H1 (cell line): ENCODE data around the gene BPI. TPM values are rescaled to one million over a fixed set of nuclear protein-coding genes. Genes with fewer than 3 reads are reported as not detected.

Source experiments
- CTCF ChIA-PET: fragments of 300-600 bp; sonication (Branson Sonifier 250); formaldehyde crosslinking; loops from one replicate; lab custom pipeline; 2021; ENCODE audit not compliant: partially characterized antibody; lab: Charles Lee
- POLR2A ChIA-PET: fragments of 300-600 bp; sonication (Branson Sonifier 250); formaldehyde crosslinking; loops from one replicate; lab custom pipeline; 2021; ENCODE audit warnings: inconsistent platforms; ENCODE audit not compliant: partially characterized antibody; lab: Charles Lee
- DNase-seq, 2 experiments: peaks; one replicate each; pipeline versions ENCODE4 v3.0.0 to v3.0.0-alpha.2; 2010 to 2022; ENCODE audit warnings: low spot score in 2 of 2, low read depth in 1 of 2, mixed read lengths in 1 of 2
- FAIRE-seq: peaks from 2 replicates; lab custom pipeline; 2011; peaks lifted over from hg19 to GRCh38; lab: Jason Lieb, UNC
- H2AFZ ChIP-seq: 2 replicates; pipeline ENCODE4 v1.8.1; 2012; ENCODE audit warnings: low read length, inconsistent platforms
- H2AK5ac ChIP-seq: 2 replicates; pipeline ENCODE4 v1.6.1; 2013; ENCODE audit warnings: low read depth, low read length
- H2BK120ac ChIP-seq: replicated peaks from 2 replicates; pipeline ENCODE3; 2013; ENCODE audit warnings: low read depth, low read length, inconsistent platforms
- H2BK12ac ChIP-seq: 2 replicates; pipeline ENCODE4 v1.6.1; 2013; ENCODE audit warnings: low read depth, low read length
- H2BK15ac ChIP-seq: 2 replicates; pipeline ENCODE4 v1.6.1; 2013; ENCODE audit warnings: low read length
- H2BK20ac ChIP-seq: 2 replicates; pipeline ENCODE4 v1.6.1; 2013; ENCODE audit warnings: low read length
- H2BK5ac ChIP-seq: 2 replicates; pipeline ENCODE4 v1.6.1; 2013; ENCODE audit warnings: low read depth, low read length
- H3K14ac ChIP-seq: 2 replicates; pipeline ENCODE4 v1.6.1; 2013; ENCODE audit warnings: inconsistent platforms; ENCODE audit not compliant: insufficient read length
- H3K18ac ChIP-seq: 2 replicates; pipeline ENCODE4 v1.6.1; 2013; ENCODE audit warnings: low read length; ENCODE audit errors: extremely low read depth
- H3K23ac ChIP-seq: 2 replicates; pipeline ENCODE4 v1.6.1; 2013; ENCODE audit warnings: inconsistent platforms; ENCODE audit not compliant: insufficient read length
- H3K23me2 ChIP-seq: 2 replicates; pipeline ENCODE4 v1.6.1; 2013; ENCODE audit warnings: low read depth, low read length
- H3K27ac ChIP-seq: 2 replicates; pipeline ENCODE4 v1.6.1; 2011; ENCODE audit warnings: low read depth, low read length, inconsistent platforms
- H3K27me3 ChIP-seq, 4 experiments: replicated peaks in 1 of 4; 1 replicate in 1 of 4; 2 replicates in 3 of 4; pipeline versions ENCODE4 v1.6.1 to v1.8.1; 2011 to 2013; ENCODE audit warnings: low read length in 3 of 4, mild to moderate bottlenecking in 3 of 4, inconsistent platforms in 2 of 4, mixed read lengths in 2 of 4, moderate library complexity in 1 of 4; ENCODE audit not compliant: control insufficient read depth in 3 of 4, insufficient read depth in 3 of 4; ENCODE audit errors: extremely low read depth in 1 of 4
- H3K36me3 ChIP-seq, 4 experiments: 2 replicates each; pipeline versions ENCODE4 v1.6.1 to v1.8.1; 2011 to 2013; ENCODE audit warnings: mild to moderate bottlenecking in 4 of 4, low read length in 3 of 4, moderate library complexity in 2 of 4, control low read depth in 1 of 4, inconsistent platforms in 1 of 4; ENCODE audit not compliant: insufficient read depth in 4 of 4, control insufficient read depth in 2 of 4
- H3K4ac ChIP-seq: replicated peaks from 2 replicates; pipeline ENCODE3; 2013; ENCODE audit warnings: low read length, low read depth, mixed read lengths, inconsistent platforms; ENCODE audit not compliant: insufficient read length
- H3K4me1 ChIP-seq, 4 experiments: replicated peaks in 1 of 4; 1 replicate in 1 of 4; 2 replicates in 3 of 4; pipeline versions ENCODE4 v1.6.1 to v1.8.1; 2011 to 2013; ENCODE audit warnings: low read length in 3 of 4, inconsistent platforms in 2 of 4, mixed read lengths in 1 of 4; ENCODE audit not compliant: insufficient read depth in 4 of 4, control insufficient read depth in 3 of 4
- H3K4me2 ChIP-seq, 2 experiments: 2 replicates each; pipeline versions ENCODE4 v1.6.1 to v1.8.1; 2011 to 2013; ENCODE audit warnings: low read depth in 2 of 2, low read length in 2 of 2, control low read depth in 1 of 2, inconsistent platforms in 1 of 2, mild to moderate bottlenecking in 1 of 2; ENCODE audit not compliant: insufficient read depth in 1 of 2
- H3K4me3 ChIP-seq, 4 experiments: fragments of 200-600, 300-600 bp in 1 of 4; sonication (generic), shearing (Covaris generic), sonication (Bioruptor Twin) in 1 of 4; 2 replicates each; pipeline versions ENCODE4 v1.5.1 to v1.8.1; 2011 to 2016; ENCODE audit warnings: low read length in 4 of 4, low read depth in 3 of 4, control low read depth in 2 of 4, inconsistent platforms in 2 of 4, mild to moderate bottlenecking in 2 of 4, mixed read lengths in 1 of 4, moderate library complexity in 1 of 4; ENCODE audit not compliant: insufficient read depth in 2 of 4; ENCODE audit errors: extremely low read depth in 1 of 4
- H3K56ac ChIP-seq: replicated peaks from 2 replicates; pipeline ENCODE3; 2013; ENCODE audit warnings: low read depth, mild to moderate bottlenecking, mixed read lengths, low read length, inconsistent platforms; ENCODE audit not compliant: insufficient read length
- H3K79me1 ChIP-seq: 2 replicates; pipeline ENCODE4 v1.6.1; 2013; ENCODE audit warnings: low read depth, low read length, control low read depth
- H3K79me2 ChIP-seq, 2 experiments: 2 replicates each; pipeline versions ENCODE4 v1.6.1 to v1.8.1; 2012 to 2013; ENCODE audit warnings: low read length in 2 of 2, mild to moderate bottlenecking in 2 of 2, inconsistent platforms in 1 of 2; ENCODE audit not compliant: insufficient read depth in 2 of 2, control insufficient read depth in 1 of 2
- H3K9ac ChIP-seq, 4 experiments: replicated peaks in 1 of 4; 1 replicate in 1 of 4; 2 replicates in 3 of 4; pipeline versions ENCODE4 v1.6.1 to v1.8.1; 2011 to 2013; ENCODE audit warnings: low read depth in 3 of 4, low read length in 3 of 4, control low read depth in 2 of 4, mild to moderate bottlenecking in 2 of 4, moderate library complexity in 2 of 4, inconsistent platforms in 1 of 4; ENCODE audit errors: extremely low read depth in 1 of 4
- H3K9me3 ChIP-seq, 2 experiments: 2 replicates each; pipeline versions ENCODE4 v1.6.1 to v1.8.1; 2012 to 2013; ENCODE audit warnings: mild to moderate bottlenecking in 2 of 2, moderate library complexity in 2 of 2, control low read depth in 1 of 2, inconsistent platforms in 1 of 2, low read depth in 1 of 2, low read length in 1 of 2, mixed read lengths in 1 of 2; ENCODE audit not compliant: insufficient read depth in 2 of 2
- H4K20me1 ChIP-seq, 2 experiments: replicated peaks in 1 of 2; 2 replicates each; pipeline versions ENCODE3 to v1.8.1; 2011 to 2013; ENCODE audit warnings: inconsistent platforms in 2 of 2, low read length in 2 of 2, mild to moderate bottlenecking in 1 of 2; ENCODE audit not compliant: insufficient read depth in 2 of 2, control insufficient read depth in 1 of 2
- H4K5ac ChIP-seq: 2 replicates; pipeline ENCODE4 v1.6.1; 2013; ENCODE audit warnings: low read length, low read depth, mixed read lengths, inconsistent platforms; ENCODE audit not compliant: insufficient read length
- H4K8ac ChIP-seq: 2 replicates; pipeline ENCODE4 v1.8.0; 2013; ENCODE audit warnings: mild to moderate bottlenecking, moderate library complexity, low read length, inconsistent platforms; ENCODE audit not compliant: insufficient read depth; ENCODE audit errors: extremely low read depth
- H4K91ac ChIP-seq: replicated peaks from 2 replicates; pipeline ENCODE3; 2013; ENCODE audit warnings: low read length, mixed read lengths, inconsistent platforms; ENCODE audit not compliant: insufficient read length
- ASH2L ChIP-seq: fragments of 200-600, 300-600 bp; sonication (generic); IDR thresholded peaks from one replicate; pipeline ENCODE4 v1.7.1; 2017; ENCODE audit warnings: low read length
- CHD1 ChIP-seq: IDR thresholded peaks from 2 replicates; pipeline ENCODE4 v1.6.1; 2012; ENCODE audit warnings: low read depth, low read length, improper control_type of control experiment
- CHD2 ChIP-seq: IDR thresholded peaks from 2 replicates; pipeline ENCODE4 v1.6.1; 2012; ENCODE audit warnings: low read length, improper control_type of control experiment
- CREB1 ChIP-seq: IDR thresholded peaks from 2 replicates; pipeline ENCODE4 v1.6.1; 2012; ENCODE audit warnings: inconsistent platforms
- CTBP2 ChIP-seq: IDR thresholded peaks from 2 replicates; pipeline ENCODE4 v1.7.0; 2011; ENCODE audit warnings: borderline replicate concordance, mild to moderate bottlenecking, moderate library complexity, mixed read lengths, low read length; ENCODE audit not compliant: insufficient read depth, insufficient read length
- POLR2A ChIP-seq, 2 experiments: IDR thresholded peaks; 1 replicate in 1 of 2; 2 replicates in 1 of 2; pipeline ENCODE4 v1.6.1; 2011; ENCODE audit warnings: low read depth in 2 of 2, low read length in 2 of 2, mild to moderate bottlenecking in 2 of 2; ENCODE audit errors: control extremely low read depth in 1 of 2
- POU5F1 ChIP-seq: IDR thresholded peaks from 2 replicates; pipeline ENCODE4 v1.6.1; 2011; ENCODE audit warnings: low read depth, mild to moderate bottlenecking, low read length, moderate library complexity
- RXRA ChIP-seq: IDR thresholded peaks from 2 replicates; pipeline ENCODE4 v1.6.1; 2011; ENCODE audit warnings: low read depth, mild to moderate bottlenecking, low read length, moderate library complexity; ENCODE audit not compliant: insufficient read depth
- SIX5 ChIP-seq: IDR thresholded peaks from 2 replicates; pipeline ENCODE4 v1.6.1; 2011; ENCODE audit warnings: mild to moderate bottlenecking, low read depth, low read length
- SP1 ChIP-seq: IDR thresholded peaks from 2 replicates; pipeline ENCODE4 v1.6.1; 2011; ENCODE audit warnings: low read depth, low read length
- TAF7 ChIP-seq: optimal IDR thresholded peaks from 2 replicates; pipeline ENCODE3; 2011; ENCODE audit warnings: low read depth, mild to moderate bottlenecking, inconsistent platforms, low read length, moderate library complexity, borderline replicate concordance
- TEAD4 ChIP-seq: IDR thresholded peaks from 2 replicates; pipeline ENCODE4 v1.6.1; 2012; ENCODE audit warnings: low read depth, low read length, inconsistent platforms, mixed read lengths
- YY1 ChIP-seq: IDR thresholded peaks from 2 replicates; pipeline ENCODE4 v1.6.1; 2011; ENCODE audit warnings: low read depth, mild to moderate bottlenecking, low read length
- WGBS, 2 experiments: shearing (Covaris generic) in 1 of 2; methylation state at CpG; one replicate each; pipeline versions ENCODE4 v1.1.6 to v1.1.7; 2013 to 2015; ENCODE audit warnings: low lambda C conversion rate in 2 of 2, mixed read lengths in 2 of 2, inconsistent platforms in 1 of 2, low coverage in 1 of 2, missing lambda C conversion rate in 1 of 2; ENCODE audit not compliant: insufficient replicate concordance in 2 of 2, insufficient coverage in 1 of 2, insufficient read length in 1 of 2; ENCODE audit errors: extremely low coverage in 1 of 2, missing lambda C conversion rate in 1 of 2; 5-methylcytosine and 5-hydroxymethylcytosine counted together
- polyA plus RNA-seq, 7 experiments: library from polyadenylated mRNA; depleted of rRNA in 3 of 7; stranded (reverse) in 5 of 7; unstranded in 2 of 7; fragments of >200 nt in 5 of 7; fragments of 200-250 nt in 2 of 7; gene quantifications; 1 replicate in 5 of 7; 2 replicates in 1 of 7; 4 replicates in 1 of 7; pipeline versions ENCODE4 v1.2.1 to v1.2.3, GENCODE V29; 2011 to 2013; ENCODE audit warnings: missing spikeins in 2 of 7, mixed read lengths in 2 of 7
- total RNA-seq: library from RNA; stranded (reverse); fragmentation: NEBNext Ultra II Directional; extraction: Animal tissue kit (Norgen Biotek cat#: 25700); gene quantifications from 2 replicates; pipeline ENCODE4 v1.2.1, GENCODE V29; 2021

The BPI gene
- total and polyA plus RNA-seq, 2 of the 8 experiments (the other 6 are each of a cell fraction or from before 2014, with no cell fraction given) = not detected

- no peak overlapping the region for H4K91ac ChIP-seq
- H2BK20ac ChIP-seq = no peak overlapping the region
- TF ChIP-seq CREB1 (no peak), TAF7 (no peak), RXRA (no peak), TEAD4 (no peak), CHD1 (no peak), YY1 (peak; percentile 62; the same call in 1 of the 2 replicates), POU5F1 (no peak), POLR2A (IDR thresholded peaks at IDR 0.05; ENCODE audit: control extremely low read depth in 1 of 2, low read depth in 2 of 2, low read length in 2 of 2) (no peak), SIX5 (peak; percentile 63), ASH2L (no peak), CHD2 (no peak), SP1 (peak; percentile 65; the same call in 1 of the 2 replicates), CTBP2 (no peak)
- TF ChIP-seq, all 59 proteins: peak for 3
- H2BK5ac ChIP-seq = no peak overlapping the region
- H3K4me2 ChIP-seq = peak overlapping the region; percentile 9 to 39; a peak in 1 of 4 replicates
- peak; percentile 50 for FAIRE-seq
- H3K79me2 ChIP-seq = no peaks in the 10 kb centered on the region
- H3K18ac ChIP-seq = no peak overlapping the region
- H2BK120ac ChIP-seq = no peak overlapping the region
- H3K4ac ChIP-seq = no peak overlapping the region
- H3K9me3 ChIP-seq = no peaks in the 10 kb centered on the region
- no peak overlapping the region for H4K5ac ChIP-seq
- no peaks in the 10 kb centered on the region for H3K36me3 ChIP-seq
- no peaks in the 10 kb centered on the region for H3K79me1 ChIP-seq
- no peaks in the 10 kb centered on the region for H4K20me1 ChIP-seq
- no peak overlapping the region for H3K27ac ChIP-seq
- POLR2A ChIA-PET = interaction anchor here (0.8 to 0.9 kb wide), 3 partner anchors 9 to 66 kb away, joined by 3 read pairs; partner anchors contain the start of gene SNHG17
- H3K56ac ChIP-seq = no peak overlapping the region
- H3K23ac ChIP-seq = no peak overlapping the region
- no peak overlapping the region for H2AK5ac ChIP-seq
- H3K9ac ChIP-seq = no peak overlapping the region
- peak overlapping the region in 1 of 4 experiments; percentile 33; a peak in 1 of 8 replicates for H3K4me3 ChIP-seq
- H2BK15ac ChIP-seq = no peak overlapping the region
- DNase-seq = no peak
- CTCF ChIA-PET = interaction anchor here (9.6 to 9.9 kb wide), 2 partner anchors 12 to 31 kb away, joined by 48 to 90 read pairs; no protein-coding TSS in a partner anchor
- no peak overlapping the region for H2BK12ac ChIP-seq
- no peaks in the 10 kb centered on the region; a peak in 1 of 7 replicates for H3K27me3 ChIP-seq
- H3K4me1 ChIP-seq = peaks cover 0 to 3% (median 0%) of the 10 kb centered on the region in 4 experiments; a peak in 1 of 7 replicates
- H3K23me2 ChIP-seq = no peaks in the 10 kb centered on the region
- peak overlapping the region; percentile 98; the same call in 1 of the 2 replicates for H2AFZ ChIP-seq
- H3K14ac ChIP-seq = no peak overlapping the region
- no peak overlapping the region for H4K8ac ChIP-seq
- WGBS, 2 experiments = 60% methylated on average over 2 of the region's 2 CpGs; no CpG with 5 or more reads in 1 of the 2 experiments
These were observed 65.4 kb downstream of the BPI start for GRCh38 chr20:38369389-38369788.
